GM19240 (cell line): ENCODE results near the gene RIPOR3.
"Not testable (repeated sequence)": the region's sequence is repeated elsewhere in the genome, so short reads cannot be mapped to it uniquely, and the experiment has no call there.

Experiments used
- DNase-seq: peaks from one replicate; pipeline ENCODE4 v3.0.0; 2011; ENCODE audit warnings: low spot score; ENCODE audit not compliant: insufficient read length

Gene RIPOR3

DNA sequence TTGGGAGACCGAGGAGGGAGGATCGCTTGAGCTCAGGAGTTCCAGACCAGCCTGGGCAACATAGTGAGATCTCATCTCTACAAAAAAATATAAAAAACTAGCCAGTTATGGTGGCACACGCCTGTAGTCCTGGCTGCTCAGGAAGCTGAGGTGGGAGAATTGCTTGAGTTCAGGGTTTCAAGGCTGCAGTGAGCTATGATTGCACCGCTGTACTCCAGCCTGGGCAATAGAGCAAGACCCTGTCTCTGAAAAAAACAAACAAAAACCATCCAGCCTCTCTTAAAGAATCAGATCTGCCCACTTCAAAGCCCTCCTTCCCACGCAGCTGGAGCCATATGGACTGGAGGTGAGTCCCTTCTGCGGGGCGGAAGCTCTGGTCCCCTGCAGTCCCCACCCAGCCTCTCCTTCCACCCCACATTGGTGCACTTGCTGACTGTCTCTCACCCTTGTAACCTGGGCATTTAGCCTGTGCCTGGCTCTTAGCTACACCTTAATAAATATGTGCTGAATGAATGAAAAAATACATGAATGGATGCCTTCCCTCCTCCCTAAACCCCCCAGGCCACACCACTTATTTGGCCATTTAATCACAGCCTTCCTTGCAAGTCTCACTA, 32.9 kb upstream of the RIPOR3 start:
- DNase-seq, result no peak

DNA sequence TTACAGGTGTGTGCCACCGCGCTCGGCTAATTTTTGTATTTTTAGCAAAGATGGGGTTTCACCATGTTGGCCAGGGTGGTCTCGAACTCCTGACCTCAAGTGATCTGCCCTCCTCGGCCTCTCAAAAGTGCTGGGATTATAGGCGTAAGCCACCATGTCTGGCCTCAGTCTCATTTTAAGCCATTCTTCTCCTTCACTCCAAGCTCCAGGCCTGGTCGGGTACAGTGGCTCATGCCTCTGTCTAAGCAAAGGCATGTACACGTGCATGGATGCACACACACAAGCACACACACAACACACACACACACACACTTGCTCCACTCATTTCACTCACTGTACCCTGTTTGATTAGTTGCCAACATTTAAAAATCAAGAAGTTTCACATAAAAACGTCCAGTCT, 32.3 kb upstream of the RIPOR3 start:
- no peak for DNase-seq

GRCh38 chr20:50722424-50723155, 31.2 kb upstream of the RIPOR3 start:
- no peak for DNase-seq

GRCh38 chr20:50721881-50722281, 30.5 kb upstream of the RIPOR3 start:
- DNase-seq, result no peak

DNA sequence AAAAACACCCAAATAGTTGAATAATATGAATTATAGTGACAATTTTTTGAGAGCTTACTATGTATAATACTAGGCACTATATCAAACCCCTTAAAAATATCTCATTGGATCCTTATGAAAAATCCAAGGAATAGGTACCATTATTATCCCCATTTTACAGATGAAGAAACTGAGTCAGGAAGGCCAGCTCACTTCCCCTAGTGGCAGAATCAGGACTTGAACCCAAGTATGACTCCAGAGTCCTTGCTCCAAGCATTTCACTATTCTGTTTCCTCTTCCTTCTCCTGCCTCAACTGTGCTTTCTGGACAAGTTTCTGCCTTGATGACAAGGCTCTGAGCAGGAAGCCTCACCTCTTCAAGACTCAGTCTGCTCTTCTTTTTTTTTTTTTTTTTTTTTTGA, 29.2 kb upstream of the RIPOR3 start:
- DNase-seq, result no peak

DNA sequence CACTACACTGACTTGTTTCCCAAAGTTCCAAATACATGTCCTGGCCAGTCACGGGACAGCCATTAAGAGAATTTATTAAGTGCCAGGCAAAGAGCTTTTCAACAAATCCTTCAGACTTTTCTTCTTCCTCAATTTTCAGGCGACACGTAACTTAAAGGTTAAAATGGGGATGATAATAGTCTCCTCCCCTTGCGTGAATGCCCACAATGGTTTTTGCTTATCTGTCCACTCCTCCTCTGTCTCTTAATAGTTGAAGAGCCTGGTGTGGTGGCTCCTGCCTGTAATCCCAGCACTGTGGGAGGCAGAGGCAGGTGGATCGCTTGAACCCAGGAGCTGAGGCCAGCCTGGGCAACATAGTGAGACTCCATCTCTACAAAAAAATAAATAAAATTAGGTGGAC, 28.7 kb upstream of the RIPOR3 start:
- no peak for DNase-seq

- DNase-seq, result no peak
These were observed 28.0 kb upstream of the RIPOR3 start for GRCh38 chr20:50719328-50719727.

- no peak for DNase-seq
These were observed 26.8 kb upstream of the RIPOR3 start for GRCh38 chr20:50717974-50718761.

GRCh38 chr20:50717312-50717711, 26.0 kb upstream of the RIPOR3 start:
- no peak for DNase-seq

DNA sequence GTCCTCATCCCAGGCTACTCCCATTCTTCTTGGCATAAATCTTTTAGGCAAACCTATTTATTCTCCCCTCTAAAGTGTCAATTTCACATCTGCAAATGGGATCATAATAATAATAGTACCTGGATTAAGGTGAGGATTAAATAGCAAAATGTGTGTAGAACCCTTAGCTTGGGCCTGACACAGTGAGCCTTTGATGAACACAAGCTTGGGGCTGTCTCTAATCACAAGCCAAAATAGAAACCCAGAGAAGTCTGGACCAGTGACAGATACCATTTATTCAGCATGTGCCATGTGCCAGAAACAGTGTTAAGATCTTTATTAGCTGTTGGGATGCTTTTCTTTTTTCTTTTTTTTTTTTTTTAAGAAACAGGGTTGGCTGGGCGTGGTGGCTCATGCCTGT, 25.2 kb upstream of the RIPOR3 start:
- no peak for DNase-seq

DNA sequence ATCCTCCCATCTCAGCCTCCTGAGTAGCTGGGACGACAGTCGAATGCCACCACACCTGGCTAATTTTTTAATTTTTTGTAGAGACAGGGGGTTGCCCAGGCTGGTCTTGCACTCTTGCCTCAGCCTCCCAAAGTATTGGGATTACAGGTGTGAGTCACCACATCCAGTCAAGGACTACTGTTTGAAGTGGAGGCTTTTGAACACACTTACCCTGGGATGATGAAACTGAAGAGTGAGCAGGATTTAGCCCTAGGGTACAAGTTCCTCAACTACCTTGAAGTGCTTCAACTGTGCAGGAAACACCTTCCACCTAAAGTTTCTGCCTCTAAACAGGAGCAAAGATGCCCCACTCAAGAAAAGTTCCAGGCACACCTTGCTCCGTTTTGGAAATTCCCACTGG, 24.4 kb upstream of the RIPOR3 start:
- DNase-seq, result no peak

- not testable (repeated sequence) for DNase-seq
These were observed 23.1 kb upstream of the RIPOR3 start for GRCh38 chr20:50714426-50714825.

- DNase-seq, result no peak
These were observed 22.3 kb upstream of the RIPOR3 start for GRCh38 chr20:50713657-50714101.

DNA sequence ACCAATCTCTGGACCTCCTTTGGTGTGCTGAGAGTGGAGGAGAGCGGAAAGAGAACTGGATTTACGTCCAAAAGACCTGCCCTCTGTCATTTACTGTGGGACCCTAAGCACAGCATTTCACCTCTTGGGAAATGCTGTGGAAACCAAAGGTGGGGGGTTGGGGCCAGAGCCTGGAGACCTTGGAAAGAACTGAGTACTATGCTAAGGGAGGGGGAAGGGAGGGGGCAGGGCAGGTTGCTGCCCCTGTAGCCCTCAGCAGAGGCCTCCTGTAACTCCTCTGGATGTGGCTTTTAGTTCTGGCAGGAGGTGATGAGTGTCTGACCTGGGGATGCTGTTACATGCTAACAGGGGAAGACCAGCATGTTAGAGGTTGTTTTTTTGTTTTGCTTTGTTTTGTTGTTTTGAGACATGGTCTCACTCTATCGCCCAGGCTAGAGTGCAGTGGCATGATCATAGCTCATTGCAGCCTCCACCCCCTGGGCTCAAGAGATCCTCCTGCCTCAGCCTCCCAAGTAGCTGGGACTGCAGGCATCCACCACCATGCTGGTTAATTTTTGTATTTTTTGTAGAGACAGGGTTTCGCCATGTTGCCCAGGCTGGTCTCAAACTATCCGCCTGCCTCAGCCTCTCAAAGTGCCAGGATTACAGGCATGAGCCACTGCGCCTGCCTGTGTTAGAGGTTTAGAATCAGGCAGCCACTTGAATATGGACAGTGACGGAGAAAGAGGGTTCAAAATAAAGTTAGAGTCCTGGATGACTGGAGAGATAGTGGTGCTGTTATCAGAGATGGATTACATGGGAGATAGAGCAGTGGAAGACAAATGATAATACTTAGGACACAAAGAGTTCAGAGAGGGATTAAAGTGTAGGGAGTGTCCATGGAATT, 21.7 kb upstream of the RIPOR3 start:
- DNase-seq, result no peak

DNA sequence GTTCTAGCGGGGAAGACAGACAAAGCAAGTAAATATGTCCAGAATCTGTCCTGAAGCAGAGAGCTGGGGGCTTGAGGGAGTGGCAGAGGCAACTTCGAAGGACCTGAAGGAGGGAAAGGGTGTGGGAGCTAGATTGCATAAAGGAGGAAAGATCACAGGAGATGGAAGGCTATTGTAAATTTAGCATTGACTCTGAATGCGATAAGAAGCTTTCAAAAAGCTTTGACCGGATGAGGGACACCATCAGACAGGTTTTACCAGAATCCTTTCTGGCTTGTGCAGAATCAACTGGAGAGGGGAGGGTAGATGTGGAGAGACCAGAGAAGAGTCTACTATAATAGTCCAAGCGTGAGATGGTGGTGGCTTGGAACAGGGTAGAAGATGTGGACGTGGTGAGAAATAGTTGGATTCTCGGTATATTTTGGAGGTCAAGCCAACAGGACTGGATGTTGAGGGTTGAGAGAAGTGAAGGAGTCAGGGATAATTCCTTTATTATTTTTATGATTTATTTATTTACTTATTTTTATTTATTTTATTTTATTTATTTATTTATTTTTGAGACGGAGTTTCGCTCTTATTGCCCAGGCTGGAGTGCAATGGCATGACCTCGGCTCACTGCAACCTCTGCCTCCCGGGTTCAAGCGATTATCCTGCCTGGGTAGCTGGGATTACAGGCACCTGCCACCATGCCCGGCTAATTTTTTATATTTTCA, 19.9 kb upstream of the RIPOR3 start:
- no peak for DNase-seq

- no peak for DNase-seq
These were observed 19.2 kb upstream of the RIPOR3 start for GRCh38 chr20:50710492-50711063.

DNA sequence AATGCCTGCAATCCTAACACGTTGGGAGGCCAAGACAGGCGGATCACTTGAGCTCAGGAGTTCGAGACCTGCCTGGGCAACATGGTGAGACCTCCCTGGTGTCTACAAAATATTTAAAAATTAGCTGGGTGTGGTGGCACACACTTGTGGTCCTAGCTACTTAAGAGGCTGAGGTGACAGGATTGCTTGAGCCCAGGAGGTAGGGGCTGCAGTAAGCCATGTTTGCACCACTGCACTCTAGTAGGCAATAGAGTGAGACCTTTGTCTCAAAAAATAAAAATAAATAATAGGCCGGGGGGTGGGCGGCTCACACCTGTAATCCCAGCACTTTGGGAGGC, 18.3 kb upstream of the RIPOR3 start:
- DNase-seq, result no peak

DNA sequence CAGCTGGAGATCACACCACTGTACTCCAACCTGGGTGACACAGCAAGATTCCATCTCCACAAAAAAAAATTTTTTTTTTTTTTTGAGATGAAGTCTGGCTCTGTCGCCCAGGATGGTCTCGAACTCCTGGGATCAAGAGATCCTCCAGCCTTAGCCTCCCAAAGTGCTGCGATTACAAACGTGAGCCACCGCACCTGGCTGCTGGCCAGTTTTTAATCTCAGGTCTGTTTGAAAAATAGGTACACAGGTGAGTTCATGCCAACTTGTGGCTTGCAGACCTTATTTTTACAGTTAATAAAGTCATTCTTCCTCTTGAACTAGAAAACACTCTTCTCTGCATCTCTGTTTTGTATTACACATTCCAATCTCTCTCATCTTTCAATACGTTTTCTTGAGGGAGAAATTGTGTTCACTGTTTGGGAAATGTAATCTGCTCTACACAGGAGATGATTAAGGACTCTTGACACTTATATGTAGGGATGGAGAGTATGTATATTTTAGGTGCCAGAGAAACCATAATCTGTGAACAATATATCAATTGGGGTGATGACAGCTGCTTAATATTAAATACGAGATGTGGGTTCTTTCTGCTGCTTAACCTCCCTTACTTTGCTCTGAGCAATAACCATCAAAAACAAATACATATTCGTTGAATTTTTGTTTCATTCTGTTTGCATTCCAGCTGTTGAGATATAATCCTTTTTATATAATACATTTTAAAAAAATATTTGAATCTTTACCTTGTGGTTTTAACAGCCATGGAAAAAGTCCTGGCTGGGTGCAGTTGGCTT, 17.7 kb upstream of the RIPOR3 start:
- DNase-seq, result no peak

DNA sequence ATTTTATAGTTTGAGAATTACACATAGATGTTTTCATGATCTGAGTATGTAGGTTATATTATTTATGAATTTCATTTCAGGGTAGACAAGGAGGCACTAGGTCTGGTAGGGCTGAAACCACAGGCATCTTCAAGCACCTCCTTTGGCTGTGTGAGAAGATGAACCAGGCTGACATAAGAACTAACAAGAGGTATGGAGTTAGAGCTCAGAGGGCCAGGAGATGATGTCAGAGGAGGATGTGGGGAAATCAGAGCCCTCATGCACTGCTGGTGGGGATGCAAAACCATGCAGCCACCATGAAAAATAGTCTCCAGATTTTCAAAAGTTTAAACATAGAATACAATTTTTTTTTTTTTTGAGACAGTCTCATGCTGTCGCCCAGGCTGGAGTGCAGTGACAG, 13.6 kb upstream of the RIPOR3 start:
- DNase-seq, result no peak

GRCh38 chr20:50704514-50704913, 13.2 kb upstream of the RIPOR3 start:
- no peak for DNase-seq
